Ramos (cell line): ENCODE results near the gene SET.
"Not testable (repeated sequence)": the region's sequence is repeated elsewhere in the genome, so short reads cannot be mapped to it uniquely, and the experiment has no call there.

Source experiments
- in situ Hi-C: fragments of 300-500 bp; cut with MboI; formaldehyde crosslinking; loops from one replicate; pipeline ENCODE4 v1.14.3; 2022; ENCODE audit warnings: low sequenced_read_pairs; ENCODE audit not compliant: unreplicated experiment

SET gene

DNA sequence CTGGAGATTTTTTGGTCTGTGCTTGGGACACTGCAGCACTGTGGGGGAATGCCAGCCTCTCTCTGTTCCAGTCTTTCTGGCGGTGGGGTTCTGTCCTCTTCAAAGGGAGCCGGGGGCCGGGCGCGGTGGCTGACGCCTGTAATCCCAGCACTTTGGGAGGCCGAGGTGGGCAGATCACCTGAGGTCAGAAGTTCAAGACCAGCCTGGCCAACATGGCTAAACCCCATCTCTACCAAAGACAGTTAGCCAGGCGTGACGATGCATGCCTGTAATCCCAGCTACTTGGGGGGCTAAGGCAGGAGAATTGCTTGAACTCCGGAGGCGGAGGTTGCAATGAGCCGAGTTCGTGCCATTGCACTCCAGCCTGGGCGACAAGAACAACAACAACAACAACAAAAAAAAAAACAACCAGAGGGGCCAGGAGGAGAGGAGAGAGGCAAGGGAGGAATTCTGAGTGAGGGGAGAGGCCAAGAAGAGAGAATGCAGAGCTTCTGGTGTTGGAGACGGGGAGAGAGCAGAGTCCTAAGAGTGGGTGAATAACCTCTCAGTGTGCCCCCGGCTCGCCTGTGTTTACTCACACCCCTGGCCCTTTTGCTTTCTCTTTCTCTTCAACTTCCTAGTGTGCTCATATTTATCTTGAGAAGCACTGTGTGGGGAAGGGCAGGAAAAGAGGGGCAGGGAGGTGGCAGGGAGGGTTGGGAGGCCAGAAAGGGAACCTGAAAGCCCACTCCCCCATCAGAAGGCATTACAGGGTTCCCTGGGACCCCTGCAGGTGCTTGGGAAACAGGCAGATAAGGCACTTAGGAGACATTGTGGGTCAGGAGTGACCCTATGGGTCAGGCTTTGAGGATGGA is 3.2 kb upstream of the SET start:
- in situ Hi-C loops, result no loop called here

DNA sequence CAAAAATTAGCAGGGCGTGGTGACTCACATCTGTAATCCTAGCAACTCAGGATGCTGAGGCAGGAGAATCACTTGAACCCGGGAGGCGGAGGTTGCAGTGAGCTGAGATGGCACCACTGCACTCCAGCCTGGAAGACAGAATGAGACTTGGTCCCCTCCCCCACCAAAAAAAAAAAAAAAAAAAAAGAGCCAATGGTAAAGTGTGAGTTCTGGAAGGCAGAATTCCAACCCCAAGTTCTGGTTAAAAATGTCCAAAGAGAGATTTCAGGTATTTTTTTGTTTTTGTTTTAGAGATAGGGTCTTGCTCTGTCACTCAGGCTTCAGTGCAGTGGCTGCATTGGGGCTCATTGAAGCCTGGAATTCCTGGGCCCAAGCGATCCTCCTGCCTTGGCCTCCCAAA is 1.6 kb upstream of the SET start:
- in situ Hi-C loops, result no loop called here

DNA sequence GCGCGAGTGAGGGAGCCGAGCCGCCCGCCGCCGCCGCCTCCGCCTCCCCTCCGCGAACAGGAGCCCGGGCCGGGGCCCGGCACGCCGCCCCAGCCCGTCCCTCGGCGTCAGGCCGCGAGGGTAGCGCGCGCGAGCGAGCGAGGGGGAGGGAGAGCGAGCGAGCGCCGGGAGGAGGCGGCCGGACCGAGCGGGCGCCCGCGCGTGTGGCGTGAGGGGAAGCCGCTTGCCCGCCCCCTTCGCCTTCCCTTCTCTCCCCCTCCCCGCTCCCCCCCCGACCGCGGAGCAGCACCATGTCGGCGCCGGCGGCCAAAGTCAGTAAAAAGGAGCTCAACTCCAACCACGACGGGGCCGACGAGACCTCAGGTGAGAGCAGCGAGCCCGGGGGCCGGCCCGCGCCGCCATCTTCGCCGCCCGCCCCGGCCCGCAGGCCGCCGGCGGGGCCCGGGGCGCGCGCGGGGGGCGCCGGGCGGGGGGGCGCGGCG is 312 bp downstream of the SET start:
- in situ Hi-C loops, result no loop called here

DNA sequence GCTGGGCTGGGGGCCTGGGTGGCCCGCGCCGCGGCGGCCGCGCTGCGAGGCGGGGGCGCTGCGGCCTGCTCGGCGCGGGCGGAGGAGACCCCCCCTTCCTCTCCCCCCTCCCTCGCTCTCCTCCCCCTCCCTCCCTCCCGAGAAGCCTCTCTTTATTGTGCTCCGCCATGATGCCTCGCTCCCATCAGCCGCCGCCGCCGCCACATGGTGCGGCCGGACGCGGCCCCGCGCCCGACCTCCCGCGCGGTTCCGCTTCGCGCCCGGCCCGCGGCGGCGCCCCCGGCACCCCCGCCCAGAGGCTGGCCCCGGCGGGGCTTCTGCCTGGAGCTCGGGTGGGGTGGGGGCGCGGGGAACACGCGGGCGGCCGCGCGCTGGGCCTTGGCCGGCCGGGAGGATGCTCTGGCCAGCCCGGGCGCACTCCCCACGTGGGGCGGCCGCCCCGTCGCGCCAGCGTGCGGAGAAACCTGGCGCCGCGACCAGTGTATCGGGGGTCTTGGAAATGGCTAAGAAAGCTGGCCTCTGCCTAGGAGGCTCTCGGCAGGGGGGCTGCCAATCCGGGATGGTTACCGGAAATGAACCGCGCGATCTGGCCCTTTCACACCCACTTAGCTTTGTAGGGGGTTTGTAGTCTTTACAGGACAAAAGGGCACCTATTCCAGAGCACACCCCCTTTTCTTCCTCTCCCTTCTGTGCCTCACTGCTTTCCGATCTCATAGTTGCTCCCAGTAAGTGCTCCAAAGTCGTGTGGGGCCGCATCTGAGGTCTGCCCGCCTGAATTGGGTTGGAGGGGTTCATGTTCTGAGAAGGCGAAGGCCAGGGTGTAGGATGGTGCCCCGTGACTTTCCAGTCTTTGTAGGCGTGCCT is 1.0 kb downstream of the SET start:
- in situ Hi-C loops, result no loop called here

- in situ Hi-C loops, result no loop called here
Measured at GRCh38 chr9:128690684-128691034, 1.6 kb downstream of the SET start.

DNA sequence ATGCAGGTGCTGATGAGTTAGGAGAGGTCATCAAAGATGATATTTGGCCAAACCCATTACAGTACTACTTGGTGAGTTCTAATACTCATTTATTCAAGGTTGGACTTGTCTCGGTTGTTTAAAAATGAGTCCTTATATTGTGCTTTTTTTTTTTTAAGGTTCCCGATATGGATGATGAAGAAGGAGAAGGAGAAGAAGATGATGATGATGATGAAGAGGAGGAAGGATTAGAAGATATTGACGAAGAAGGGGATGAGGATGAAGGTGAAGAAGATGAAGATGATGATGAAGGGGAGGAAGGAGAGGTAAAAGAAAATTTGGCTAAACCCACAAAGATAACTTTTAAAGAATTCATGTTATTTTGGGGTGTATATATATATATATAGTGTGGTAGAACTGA is 4.7 kb downstream of the SET start:
- in situ Hi-C loops, result not testable (repeated sequence)

- in situ Hi-C loops, result no loop called here
Measured at GRCh38 chr9:128694344-128694743, 5.3 kb downstream of the SET start.

GRCh38 chr9:128696923-128697707 is 8.1 kb downstream of the SET start:
- in situ Hi-C loops, result no loop called here

GRCh38 chr9:128699096-128699795 is 10.2 kb downstream of the SET start:
- in situ Hi-C loops, result not testable (repeated sequence)

- in situ Hi-C loops, result no loop called here
Measured at GRCh38 chr9:128701227-128701854, 12.3 kb downstream of the SET start.

GRCh38 chr9:128702445-128702948 is 13.5 kb downstream of the SET start, which contains the start of gene PKN3:
TSS of gene PKN3 (plus strand) at chr9:128702503. CDS start at chr9:128702916, 413 bp downstream.
- in situ Hi-C loops, result no loop called here

DNA sequence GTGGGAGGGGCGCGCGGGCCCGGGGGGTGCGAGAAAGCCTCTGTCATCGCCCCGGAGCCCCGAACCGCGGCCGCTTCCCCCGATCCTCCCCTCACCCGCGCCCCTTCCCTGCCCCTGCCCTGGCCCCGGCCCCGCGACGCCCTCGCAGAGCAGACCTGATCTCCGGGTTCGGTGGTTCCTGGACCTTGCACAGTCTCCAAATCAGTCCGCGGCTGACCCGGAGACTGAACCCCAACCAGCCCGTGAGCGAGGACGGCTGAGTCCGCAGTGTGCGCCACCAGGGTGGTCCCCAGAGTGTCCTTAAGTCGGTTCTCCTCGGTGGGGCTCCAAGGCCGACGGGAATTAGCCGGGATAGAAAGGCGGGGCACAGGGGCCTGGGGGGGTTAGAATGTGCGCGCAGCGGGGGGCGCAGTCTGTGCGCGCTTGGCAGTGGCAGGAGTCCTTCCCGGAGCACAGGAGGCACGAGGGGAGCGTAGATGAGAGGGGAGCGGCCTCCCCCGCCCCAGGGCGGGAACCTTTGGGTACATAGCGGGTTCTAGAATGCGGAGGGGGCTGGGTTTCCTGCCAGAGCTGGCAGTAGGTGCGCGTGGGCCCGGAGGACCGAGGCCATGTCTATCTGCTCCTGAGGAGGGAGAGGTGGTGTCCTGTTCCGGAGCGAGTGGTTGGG is 14.1 kb downstream of the SET start:
- in situ Hi-C loops, result no loop called here

DNA sequence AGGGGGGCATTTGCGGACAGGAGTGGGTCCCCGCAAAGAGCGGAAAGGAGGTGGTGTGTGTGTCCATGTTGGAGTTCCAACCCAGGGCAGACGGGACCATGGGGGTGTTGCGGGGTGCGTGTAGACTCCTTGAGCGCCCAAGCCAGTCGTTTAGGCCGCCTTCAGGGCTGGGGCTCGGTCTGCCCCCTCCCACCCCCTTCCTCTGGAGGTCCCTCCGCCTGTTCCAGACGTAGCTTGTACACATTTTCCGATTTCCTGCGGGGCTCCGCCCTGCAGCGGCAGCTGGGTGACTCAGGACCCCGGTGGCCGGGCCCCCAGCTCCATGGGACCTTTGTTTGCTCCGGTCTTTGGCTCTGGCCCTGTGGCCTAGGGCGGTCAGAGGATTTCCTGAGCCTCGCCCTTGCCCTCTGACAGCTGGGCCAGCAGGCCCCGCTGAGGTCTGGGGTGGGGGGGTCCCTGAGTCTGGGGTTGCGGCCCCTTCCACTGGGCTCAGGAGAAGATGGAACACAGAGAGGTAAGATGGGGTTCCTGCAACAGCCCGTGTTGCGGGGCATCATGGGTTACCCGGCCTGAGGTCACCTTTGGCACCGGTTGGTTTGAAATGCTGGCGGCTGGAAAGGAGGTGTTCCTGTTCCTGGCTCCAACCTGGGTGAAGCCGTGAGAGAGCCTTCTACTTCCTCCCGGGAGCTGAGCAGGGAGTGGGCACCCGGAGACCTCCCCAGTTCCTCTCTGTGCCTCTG is 14.8 kb downstream of the SET start:
- in situ Hi-C loops, result no loop called here

GRCh38 chr9:128704356-128704670 is 15.3 kb downstream of the SET start:
- in situ Hi-C loops, result no loop called here

GRCh38 chr9:128705051-128705965 is 16.3 kb downstream of the SET start:
- in situ Hi-C loops, result no loop called here

DNA sequence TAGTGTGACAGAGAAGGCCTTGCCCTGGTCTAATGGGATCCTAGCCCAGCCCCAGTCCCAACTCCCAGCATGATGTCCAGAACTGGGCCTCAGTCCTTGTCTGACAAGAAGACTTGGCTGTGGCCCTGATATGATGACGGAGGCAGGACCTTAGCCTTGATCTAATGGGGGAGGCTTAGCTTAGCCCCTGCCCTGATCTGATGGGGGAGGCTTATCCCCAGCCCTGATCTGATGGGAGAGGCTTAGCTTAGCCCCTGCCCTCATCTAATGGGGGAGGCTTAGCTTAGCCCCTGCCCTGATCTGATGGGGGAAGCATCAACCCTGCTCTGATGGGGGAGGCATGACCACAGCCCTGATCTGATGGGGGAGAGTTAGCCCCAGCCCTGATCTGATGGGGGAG is 17.0 kb downstream of the SET start:
- in situ Hi-C loops, result no loop called here
